Measurements from ENCODE around the gene TBL1X.

- TF ChIP-seq CTCF (IDR thresholded peaks at IDR 0.05; ENCODE audit: low read depth, low read length) (no peak), EZH2phosphoT487 (IDR thresholded peaks at IDR 0.05; ENCODE audit: low read depth) (no peak)
Measured at GRCh38 chrX:9785254-9785943, 320.5 kb downstream of the TBL1X start.
